OCI-LY7 (cell line): ENCODE measurements around the gene ZNF277.

ENCODE experiments used
- CTCF ChIP-seq: fragments of 200-600 bp; sonication (generic); conservative IDR thresholded peaks from 2 replicates; pipeline ENCODE4 v1.5.1; 2014; ENCODE audit warnings: mild to moderate bottlenecking, antibody characterized with exemption, low read length, moderate library complexity, mixed read lengths
- EZH2phosphoT487 ChIP-seq: fragments of 200-600 bp; sonication (generic); IDR thresholded peaks from 2 replicates; pipeline ENCODE4 v1.6.1; 2018; ENCODE audit warnings: low read depth, borderline replicate concordance, mild to moderate bottlenecking, mixed run types, antibody characterized with exemption, low read length, moderate library complexity, mixed read lengths

DNA sequence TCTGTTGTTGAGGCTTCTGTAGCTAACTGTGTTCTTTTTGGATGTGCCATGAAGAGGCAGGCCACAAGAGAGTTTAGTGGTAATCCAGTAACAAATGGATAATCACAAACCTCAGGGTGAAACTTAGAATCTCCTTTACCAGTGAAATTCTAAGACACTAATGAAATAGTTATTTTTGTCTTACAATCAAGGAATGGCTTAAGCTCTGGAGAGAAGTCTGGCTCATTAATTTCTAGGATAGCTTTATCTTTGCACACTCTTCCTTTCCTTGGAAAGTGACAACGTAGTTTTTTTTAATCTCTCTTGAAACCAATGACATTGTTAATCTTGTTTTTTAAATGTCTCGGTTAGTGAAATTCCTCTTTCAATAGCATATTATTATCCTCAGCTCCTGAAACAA is 150.1 kb downstream of the ZNF277 start:
- TF ChIP-seq CTCF, result no peak
- TF ChIP-seq EZH2phosphoT487, result no peak
